ENCODE measurements around the gene USP49.

Gene USP49

GRCh38 chr6:41874741-41875140, 20.4 kb downstream of the USP49 start:
- no peak for DNase-seq (ENCODE audit: low read depth)

DNA sequence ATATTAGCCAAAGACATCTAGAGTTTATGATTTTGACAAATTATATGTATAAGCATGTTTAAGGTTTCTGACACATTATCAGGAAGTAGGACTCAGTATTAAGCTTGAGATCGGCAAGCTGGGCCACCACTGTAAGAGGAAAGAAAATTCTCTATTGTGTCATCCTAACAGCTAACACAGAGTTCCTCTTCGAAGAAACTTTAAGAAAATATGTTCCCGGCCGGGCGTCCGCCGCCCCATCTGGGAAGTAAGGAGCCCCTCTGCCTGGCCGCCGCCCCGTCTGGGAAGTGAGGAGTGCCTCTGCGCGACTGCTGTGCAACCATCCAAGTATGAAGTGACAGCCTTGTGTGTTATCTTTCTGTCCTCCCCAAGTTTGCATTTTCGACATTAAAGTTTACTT, 23.0 kb downstream of the USP49 start:
- DNase-seq (ENCODE audit: low read depth): no peak

DNA sequence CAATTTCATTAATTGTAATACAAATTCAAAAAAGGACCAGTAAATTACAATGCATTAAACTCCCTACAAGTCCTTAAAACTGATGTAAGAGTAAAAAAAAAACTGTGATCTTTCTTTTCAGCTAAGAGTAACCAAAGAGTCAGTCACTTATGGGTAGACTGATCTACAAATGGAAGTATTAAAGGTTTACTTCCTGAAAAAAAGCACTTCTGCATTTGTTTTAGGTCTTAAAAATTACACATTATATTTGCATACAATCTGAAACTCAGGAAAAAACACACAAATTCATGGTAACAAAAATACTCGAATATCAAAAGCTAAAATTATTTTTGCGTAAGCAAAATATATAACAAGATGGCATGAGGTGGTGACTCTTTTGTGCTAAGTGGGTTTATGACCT, 23.5 kb downstream of the USP49 start:
- no peak for DNase-seq (ENCODE audit: low read depth)

- no peak for DNase-seq (ENCODE audit: low read depth)
Measured at GRCh38 chr6:41859356-41859755, 35.8 kb downstream of the USP49 start.

DNA sequence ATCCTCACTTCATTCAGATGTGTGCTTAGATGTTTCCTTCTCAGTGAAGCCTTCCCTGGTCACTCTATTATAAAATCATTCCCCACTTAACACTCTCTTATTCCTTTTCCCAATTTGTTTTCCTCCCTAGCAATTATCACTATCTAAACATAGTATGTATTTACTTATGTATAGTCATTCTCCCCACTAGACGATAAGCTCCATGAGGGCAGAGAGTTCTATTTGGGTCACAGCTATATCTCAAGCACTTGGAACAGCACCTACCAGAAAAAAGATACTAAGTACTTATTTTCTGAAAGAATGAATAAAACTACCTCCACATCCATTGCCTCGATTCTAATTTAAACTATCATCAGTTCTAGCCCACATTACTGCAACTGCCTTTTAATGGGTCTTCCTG, 36.5 kb downstream of the USP49 start:
- no peak for DNase-seq (ENCODE audit: low read depth)

DNA sequence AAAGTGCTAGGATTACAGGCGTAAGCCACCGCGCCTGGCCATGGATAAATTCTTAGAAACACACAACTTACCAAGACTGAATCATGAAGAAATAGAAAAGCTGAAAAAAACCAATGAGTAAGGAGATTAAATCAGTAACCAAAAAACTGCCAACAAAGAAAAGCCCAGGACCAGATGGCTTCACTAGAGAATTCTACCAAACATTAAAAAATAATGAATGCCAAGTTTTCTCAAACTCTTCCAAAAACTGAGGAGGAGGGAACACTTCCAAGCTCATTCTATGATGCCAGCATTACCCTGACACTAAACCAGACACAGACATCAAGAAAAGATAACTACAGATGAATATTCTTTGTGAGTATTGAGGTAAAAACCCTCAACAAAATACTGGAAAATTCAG, 44.3 kb downstream of the USP49 start:
- DNase-seq (ENCODE audit: low read depth): no peak

DNA sequence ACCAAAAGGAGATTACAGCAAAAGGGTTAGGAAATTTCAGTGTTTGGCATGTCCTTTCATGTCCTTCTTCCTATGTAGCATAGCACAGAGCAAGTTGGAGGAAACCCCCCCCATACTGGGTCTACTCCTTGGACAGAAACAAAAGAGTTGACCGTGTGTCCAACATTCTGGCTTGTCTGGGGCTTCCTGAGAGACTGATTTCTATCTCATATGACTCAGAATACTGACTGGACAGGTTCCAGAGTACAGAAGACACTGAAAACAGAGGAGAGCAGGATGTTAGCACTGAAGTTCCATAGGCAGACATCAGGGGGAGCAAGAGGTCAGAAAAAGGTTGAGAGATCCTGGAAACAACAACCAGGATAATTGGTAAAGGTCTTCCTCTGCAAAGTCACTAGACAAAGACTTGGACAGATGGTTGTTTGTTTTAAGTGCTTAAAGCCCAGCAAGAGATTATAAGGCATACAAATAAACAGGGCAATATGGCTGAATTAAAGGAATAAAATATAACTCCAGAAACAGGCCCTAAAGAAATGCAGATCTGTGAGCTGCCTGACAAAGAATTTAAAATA, 48.4 kb downstream of the USP49 start:
- peak; percentile 85 for DNase-seq (ENCODE audit: low read depth)

- no peak for DNase-seq (ENCODE audit: low read depth)
Measured at GRCh38 chr6:41843178-41843577, 52.0 kb downstream of the USP49 start.

GRCh38 chr6:41840326-41840725, 54.8 kb downstream of the USP49 start:
- no peak for DNase-seq (ENCODE audit: low read depth)

DNA sequence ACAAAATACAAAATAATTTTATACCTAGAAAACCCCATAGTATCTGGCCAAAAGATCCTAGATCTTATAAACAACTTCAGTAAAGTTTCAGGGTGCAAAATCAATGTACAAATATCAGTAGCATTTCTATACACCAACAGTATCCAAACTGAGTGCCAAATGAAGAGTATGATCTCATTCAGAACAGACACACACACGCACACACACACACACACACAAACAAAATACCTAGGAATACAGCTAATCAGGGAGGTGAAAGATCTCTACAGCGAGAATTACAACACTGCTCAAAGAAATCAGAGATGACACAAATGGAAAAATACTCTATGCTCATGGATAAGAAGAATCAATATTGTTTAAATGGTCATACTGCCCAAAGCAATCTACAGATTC, 58.5 kb downstream of the USP49 start:
- DNase-seq (ENCODE audit: low read depth): no peak

- no peak for DNase-seq (ENCODE audit: low read depth)
Measured at GRCh38 chr6:41836022-41836659, 59.0 kb downstream of the USP49 start.

- DNase-seq (ENCODE audit: low read depth): no peak
Measured at GRCh38 chr6:41832263-41832662, 62.9 kb downstream of the USP49 start.

GRCh38 chr6:41826343-41827022, 68.7 kb downstream of the USP49 start:
- DNase-seq (ENCODE audit: low read depth): no peak

- DNase-seq (ENCODE audit: low read depth): no peak
Measured at GRCh38 chr6:41824571-41825569, 70.3 kb downstream of the USP49 start.

- DNase-seq (ENCODE audit: low read depth): no peak
Measured at GRCh38 chr6:41823178-41823577, 72.0 kb downstream of the USP49 start.

DNA sequence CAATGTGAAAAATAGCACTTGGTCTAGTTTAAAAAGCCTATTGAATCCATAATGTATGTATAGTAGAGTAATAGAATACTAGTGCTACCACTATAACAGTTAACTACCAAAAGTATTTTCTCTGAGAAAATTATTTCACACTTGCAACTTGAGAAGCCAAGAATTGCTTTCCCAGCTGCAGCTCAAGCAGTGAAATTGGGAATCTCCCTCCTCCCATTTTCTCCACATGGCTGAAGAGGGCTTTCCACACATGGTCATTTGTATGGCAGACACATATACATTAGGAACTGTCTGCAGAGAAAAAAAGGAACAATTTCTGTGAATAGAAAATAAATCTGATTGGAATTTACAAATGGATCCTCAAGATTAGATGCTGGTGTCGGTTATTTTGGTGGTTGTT, 73.2 kb downstream of the USP49 start:
- no peak for DNase-seq (ENCODE audit: low read depth)

DNA sequence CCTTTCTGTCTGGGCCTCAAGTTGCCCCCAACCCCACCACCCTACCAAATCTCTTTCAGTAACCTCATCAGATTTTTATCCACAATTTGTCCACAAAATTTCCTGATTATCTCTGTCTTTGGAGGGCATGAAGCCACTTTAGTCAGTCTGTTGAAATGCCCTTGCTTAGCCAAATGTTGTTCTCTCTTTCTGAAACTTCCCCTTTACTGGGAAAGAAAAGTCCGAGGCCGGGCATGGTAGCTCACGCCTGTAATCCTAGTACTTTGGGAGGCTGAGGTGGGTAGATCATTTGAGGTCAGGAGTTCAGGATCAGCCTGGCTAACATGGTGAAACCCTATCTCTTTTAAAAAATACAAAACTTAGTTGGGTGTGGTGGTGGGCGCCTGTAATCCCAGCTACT, 73.9 kb downstream of the USP49 start:
- DNase-seq (ENCODE audit: low read depth): no peak

DNA sequence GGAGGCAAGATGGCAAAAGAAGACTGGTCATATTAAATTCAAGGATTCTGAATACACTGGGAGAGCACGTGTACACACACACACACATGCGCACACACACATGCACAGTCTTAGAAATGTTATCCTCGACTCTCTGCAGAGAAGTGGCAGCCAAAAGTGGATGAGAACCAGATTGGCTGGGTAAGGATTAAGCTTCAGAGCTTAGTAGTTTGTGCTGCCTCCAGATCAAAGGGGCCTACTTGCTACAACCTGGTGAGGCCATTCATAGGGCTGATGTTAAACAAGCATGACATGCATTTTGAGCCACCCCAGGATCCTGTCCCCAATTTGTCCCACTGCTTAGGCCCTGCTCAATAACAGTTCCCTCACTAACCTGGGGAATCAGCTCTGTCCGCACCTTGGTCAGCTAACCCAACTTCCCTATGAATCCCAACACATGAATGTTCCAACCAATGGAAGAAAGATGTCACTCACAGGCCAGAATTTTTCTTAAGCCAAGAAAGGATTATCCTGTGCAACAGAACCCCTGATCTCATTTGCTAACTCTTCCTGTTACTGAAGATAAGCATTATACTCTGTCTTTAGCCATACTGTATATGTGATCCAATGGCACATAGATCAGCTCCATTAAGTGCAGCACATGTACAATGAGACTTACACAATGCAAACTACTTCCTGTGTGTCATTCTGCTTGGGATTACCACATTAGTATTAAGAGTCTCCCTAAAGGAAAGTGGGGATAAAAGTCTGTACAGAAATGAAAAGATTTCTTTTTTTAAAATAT, 76.7 kb downstream of the USP49 start:
- no peak for DNase-seq (ENCODE audit: low read depth)

- DNase-seq (ENCODE audit: low read depth): no peak
Measured at GRCh38 chr6:41815587-41815986, 79.6 kb downstream of the USP49 start.

- no peak for DNase-seq (ENCODE audit: low read depth)
Measured at GRCh38 chr6:41814629-41815028, 80.5 kb downstream of the USP49 start.

DNA sequence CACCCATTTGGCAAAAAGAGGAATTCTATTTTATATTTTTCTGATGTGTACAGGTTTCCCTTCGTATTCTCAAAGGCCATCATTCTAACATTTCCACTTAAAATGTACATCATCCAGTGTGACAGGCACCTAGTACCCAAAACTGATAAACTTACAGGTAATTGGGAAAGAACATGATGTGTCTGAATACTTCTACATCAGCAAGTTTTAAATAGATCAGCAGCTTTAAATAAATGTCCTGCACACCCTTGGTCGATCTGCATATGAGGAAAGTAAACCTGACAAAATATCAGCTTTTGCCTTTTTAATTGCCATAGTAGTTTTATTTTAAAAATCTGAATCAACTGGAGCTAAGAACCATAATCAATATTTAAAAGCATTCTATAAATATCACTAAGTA, 81.2 kb downstream of the USP49 start:
- DNase-seq (ENCODE audit: low read depth): no peak

- no peak for DNase-seq (ENCODE audit: low read depth)
Measured at GRCh38 chr6:41813469-41813868, 81.7 kb downstream of the USP49 start.
